Subcutaneous adipose tissue (tissue), 4 donors: ENCODE results near the gene MFSD2B. TPM values are rescaled to one million over a fixed set of nuclear protein-coding genes. Genes with fewer than 3 reads are reported as not detected.

Experiments
- total RNA-seq, 4 donors: library from RNA; depleted of rRNA; stranded (reverse); fragments of >200 nt; gene quantifications; one replicate each; pipeline ENCODE4 v1.1.0, GENCODE V29; 2016
- TF ChIP-seq, protein P1 (sequence below): fragments of 450-650 bp; IDR thresholded peaks from one replicate; pipeline ENCODE4 v1.5.1; 2016; ENCODE audit warnings: low read depth, mild to moderate bottlenecking, control low read depth, antibody characterized with exemption, moderate library complexity

Gene MFSD2B
- total RNA-seq, 4 donors from 2014 or later: not detected

- TF ChIP-seq, protein P1, sequence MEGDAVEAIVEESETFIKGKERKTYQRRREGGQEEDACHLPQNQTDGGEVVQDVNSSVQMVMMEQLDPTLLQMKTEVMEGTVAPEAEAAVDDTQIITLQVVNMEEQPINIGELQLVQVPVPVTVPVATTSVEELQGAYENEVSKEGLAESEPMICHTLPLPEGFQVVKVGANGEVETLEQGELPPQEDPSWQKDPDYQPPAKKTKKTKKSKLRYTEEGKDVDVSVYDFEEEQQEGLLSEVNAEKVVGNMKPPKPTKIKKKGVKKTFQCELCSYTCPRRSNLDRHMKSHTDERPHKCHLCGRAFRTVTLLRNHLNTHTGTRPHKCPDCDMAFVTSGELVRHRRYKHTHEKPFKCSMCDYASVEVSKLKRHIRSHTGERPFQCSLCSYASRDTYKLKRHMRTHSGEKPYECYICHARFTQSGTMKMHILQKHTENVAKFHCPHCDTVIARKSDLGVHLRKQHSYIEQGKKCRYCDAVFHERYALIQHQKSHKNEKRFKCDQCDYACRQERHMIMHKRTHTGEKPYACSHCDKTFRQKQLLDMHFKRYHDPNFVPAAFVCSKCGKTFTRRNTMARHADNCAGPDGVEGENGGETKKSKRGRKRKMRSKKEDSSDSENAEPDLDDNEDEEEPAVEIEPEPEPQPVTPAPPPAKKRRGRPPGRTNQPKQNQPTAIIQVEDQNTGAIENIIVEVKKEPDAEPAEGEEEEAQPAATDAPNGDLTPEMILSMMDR: no peak
Observed at GRCh38 chr2:24038786-24039499, 29.1 kb downstream of the MFSD2B start.

GRCh38 chr2:24040511-24040910 is 30.6 kb downstream of the MFSD2B start:
- TF ChIP-seq, protein P1: no peak

GRCh38 chr2:24045511-24046508 is 35.9 kb downstream of the MFSD2B start:
- TF ChIP-seq, protein P1: no peak

DNA sequence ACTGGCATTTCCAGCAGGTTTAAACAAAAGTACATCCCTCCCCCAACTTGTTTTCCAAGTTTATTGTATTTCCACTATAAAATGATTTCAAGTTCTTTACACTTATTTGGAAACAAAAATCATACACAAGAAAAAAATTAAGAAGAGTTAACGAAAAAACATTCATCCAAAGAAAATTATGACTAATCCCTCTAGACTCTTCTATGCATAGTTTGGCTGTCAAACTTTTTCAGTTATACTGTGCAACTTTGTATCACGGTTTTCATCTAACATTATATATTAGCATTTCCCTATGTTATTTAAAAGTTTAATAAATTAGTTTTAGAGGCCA is 36.7 kb downstream of the MFSD2B start:
- TF ChIP-seq, protein P1: no peak

GRCh38 chr2:24046930-24047702 is 37.2 kb downstream of the MFSD2B start, which contains the start of gene WDCP:
Gene WDCP (minus strand): TSS chr2:24047391. CDS start chr2:24039494, 7,897 bp downstream.
- TF ChIP-seq, protein P1: no peak

DNA sequence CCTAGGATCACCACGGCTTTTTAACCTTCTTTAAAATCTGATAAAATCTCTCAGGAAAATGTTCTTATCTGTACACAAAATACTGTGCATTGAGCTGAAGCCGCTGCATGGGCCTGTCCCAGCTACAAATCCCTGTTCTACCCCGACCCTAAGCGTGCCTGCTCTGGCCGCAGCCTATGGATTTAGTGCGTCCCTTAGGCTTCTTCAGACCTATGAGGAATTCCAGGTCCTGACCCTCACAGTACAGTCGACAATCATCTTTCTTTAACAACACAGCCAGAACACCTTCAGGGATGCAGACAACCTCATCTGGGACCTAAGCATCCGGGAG is 37.8 kb downstream of the MFSD2B start:
- TF ChIP-seq, protein P1: no peak
